Measurements from ENCODE around the gene FBXL17.

- TF ChIP-seq, protein P1, sequence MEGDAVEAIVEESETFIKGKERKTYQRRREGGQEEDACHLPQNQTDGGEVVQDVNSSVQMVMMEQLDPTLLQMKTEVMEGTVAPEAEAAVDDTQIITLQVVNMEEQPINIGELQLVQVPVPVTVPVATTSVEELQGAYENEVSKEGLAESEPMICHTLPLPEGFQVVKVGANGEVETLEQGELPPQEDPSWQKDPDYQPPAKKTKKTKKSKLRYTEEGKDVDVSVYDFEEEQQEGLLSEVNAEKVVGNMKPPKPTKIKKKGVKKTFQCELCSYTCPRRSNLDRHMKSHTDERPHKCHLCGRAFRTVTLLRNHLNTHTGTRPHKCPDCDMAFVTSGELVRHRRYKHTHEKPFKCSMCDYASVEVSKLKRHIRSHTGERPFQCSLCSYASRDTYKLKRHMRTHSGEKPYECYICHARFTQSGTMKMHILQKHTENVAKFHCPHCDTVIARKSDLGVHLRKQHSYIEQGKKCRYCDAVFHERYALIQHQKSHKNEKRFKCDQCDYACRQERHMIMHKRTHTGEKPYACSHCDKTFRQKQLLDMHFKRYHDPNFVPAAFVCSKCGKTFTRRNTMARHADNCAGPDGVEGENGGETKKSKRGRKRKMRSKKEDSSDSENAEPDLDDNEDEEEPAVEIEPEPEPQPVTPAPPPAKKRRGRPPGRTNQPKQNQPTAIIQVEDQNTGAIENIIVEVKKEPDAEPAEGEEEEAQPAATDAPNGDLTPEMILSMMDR (conservative IDR thresholded peaks at IDR 0.05; ENCODE audit: low read length), result no peak
- TF ChIP-seq EZH2phosphoT487 (IDR thresholded peaks at IDR 0.05; ENCODE audit: borderline replicate concordance), result no peak
Observed at GRCh38 chr5:108168915-108169314, 213.0 kb downstream of the FBXL17 start.
